ENCODE data around the gene PCCA.
"Not testable (repeated sequence)": the region's sequence is repeated elsewhere in the genome, so short reads cannot be mapped to it uniquely, and the experiment has no call there.

PCCA gene

GRCh38 chr13:100184095-100184494, 95.2 kb downstream of the PCCA start:
- DNase-seq (ENCODE audit: low spot score) (no peak), FAIRE-seq (no peak)

GRCh38 chr13:100195568-100195967, 106.7 kb downstream of the PCCA start:
- FAIRE-seq (no peak), DNase-seq (ENCODE audit: low spot score) (no peak)

- no peak for FAIRE-seq
These were observed 107.5 kb downstream of the PCCA start for GRCh38 chr13:100196375-100196774.

GRCh38 chr13:100197116-100197515, 108.2 kb downstream of the PCCA start:
- FAIRE-seq (no peak), DNase-seq (ENCODE audit: low spot score) (no peak)

More at GRCh38 chr13:100196375-100196774, 107.5 kb downstream of the PCCA start:
- DNase-seq (ENCODE audit: low spot score) = no peak

GRCh38 chr13:100197591-100198365, 108.9 kb downstream of the PCCA start:
- DNase-seq (ENCODE audit: low spot score) (no peak), FAIRE-seq (no peak)

- no peak for FAIRE-seq
- peak; percentile 40 for DNase-seq (ENCODE audit: low spot score)
These were observed 114.9 kb downstream of the PCCA start for GRCh38 chr13:100203696-100204367.

GRCh38 chr13:100208002-100208401, 119.1 kb downstream of the PCCA start:
- DNase-seq (ENCODE audit: low spot score) (no peak), FAIRE-seq (no peak)

- FAIRE-seq = no peak
These were observed 119.7 kb downstream of the PCCA start for GRCh38 chr13:100208626-100209025.

GRCh38 chr13:100209857-100210825, 121.2 kb downstream of the PCCA start:
- no peak for FAIRE-seq

More at GRCh38 chr13:100208626-100209025, 119.7 kb downstream of the PCCA start:
- DNase-seq (ENCODE audit: low spot score) = no peak

GRCh38 chr13:100211016-100211710, 122.3 kb downstream of the PCCA start:
- DNase-seq (ENCODE audit: low spot score) = no peak
- no peak for FAIRE-seq

More at GRCh38 chr13:100209857-100210825, 121.2 kb downstream of the PCCA start:
- no peak for DNase-seq (ENCODE audit: low spot score)

- FAIRE-seq = no peak
- DNase-seq (ENCODE audit: low spot score) = no peak
These were observed 124.1 kb downstream of the PCCA start for GRCh38 chr13:100212904-100213553.

- no peak for DNase-seq (ENCODE audit: low spot score)
- no peak for FAIRE-seq
These were observed 124.7 kb downstream of the PCCA start for GRCh38 chr13:100213576-100213975.

- FAIRE-seq (no peak), DNase-seq (ENCODE audit: low spot score) (no peak)
These were observed 126.0 kb downstream of the PCCA start for GRCh38 chr13:100214886-100215285.

- no peak for DNase-seq (ENCODE audit: low spot score)
- FAIRE-seq = no peak
These were observed 132.3 kb downstream of the PCCA start for GRCh38 chr13:100221166-100221565.

- FAIRE-seq; DNase-seq (ENCODE audit: low spot score): not testable (repeated sequence)
These were observed 135.2 kb downstream of the PCCA start for GRCh38 chr13:100223966-100224530.

- DNase-seq (ENCODE audit: low spot score) (no peak), FAIRE-seq (no peak)
These were observed 140.7 kb downstream of the PCCA start for GRCh38 chr13:100229603-100230002.

- DNase-seq (ENCODE audit: low spot score) (no peak), FAIRE-seq (no peak)
These were observed 141.9 kb downstream of the PCCA start for GRCh38 chr13:100230769-100231149.

GRCh38 chr13:100231176-100231575, 142.3 kb downstream of the PCCA start:
- no peak for DNase-seq (ENCODE audit: low spot score)
- no peak for FAIRE-seq

- no peak for DNase-seq (ENCODE audit: low spot score)
- FAIRE-seq = no peak
These were observed 145.1 kb downstream of the PCCA start for GRCh38 chr13:100234006-100234405.

GRCh38 chr13:100234524-100235136, 145.7 kb downstream of the PCCA start:
- DNase-seq (ENCODE audit: low spot score) = no peak
- FAIRE-seq = no peak
